ENCODE measurements around the gene C14orf132. TPM values are rescaled to one million over a fixed set of nuclear protein-coding genes. Genes with fewer than 3 reads are reported as not detected.

The C14orf132 gene
- total RNA-seq, 2 donors from 2014 or later, result 1.3 to 2.8 TPM

DNA sequence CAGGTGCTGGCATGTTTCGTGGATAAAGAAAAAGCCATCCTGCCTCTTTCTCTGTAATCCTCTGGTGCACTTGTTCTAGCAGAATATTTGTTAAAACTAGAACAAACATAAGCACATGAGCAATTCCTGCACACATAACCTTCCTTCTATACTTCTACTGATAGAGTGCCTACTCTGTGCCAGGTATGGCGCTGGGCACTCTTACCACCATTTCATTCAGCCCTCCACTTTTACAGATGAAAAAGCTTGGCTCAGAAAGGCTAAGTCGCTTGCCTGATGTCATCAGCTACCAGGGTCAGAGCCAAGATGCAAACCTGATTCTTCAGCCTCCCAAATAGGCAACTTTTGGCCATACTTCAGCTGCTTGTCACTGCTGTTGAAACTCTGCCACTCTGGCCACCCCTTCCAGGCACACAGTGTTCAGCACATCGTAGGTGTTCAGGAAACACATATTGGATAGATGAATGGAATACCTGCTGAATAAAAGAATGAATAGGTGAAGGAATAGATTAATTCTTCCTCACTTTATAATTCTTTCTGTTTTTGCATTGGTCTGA is 10.0 kb upstream of the C14orf132 start:
- H3K36me3 Mint-ChIP-seq (ENCODE audit: low read depth), result no peaks in the 10 kb centered on the region
- ATAC-seq (replicated peaks), result no peak
- H3K4me1 Mint-ChIP-seq, result peaks cover 13% of the 10 kb centered on the region

DNA sequence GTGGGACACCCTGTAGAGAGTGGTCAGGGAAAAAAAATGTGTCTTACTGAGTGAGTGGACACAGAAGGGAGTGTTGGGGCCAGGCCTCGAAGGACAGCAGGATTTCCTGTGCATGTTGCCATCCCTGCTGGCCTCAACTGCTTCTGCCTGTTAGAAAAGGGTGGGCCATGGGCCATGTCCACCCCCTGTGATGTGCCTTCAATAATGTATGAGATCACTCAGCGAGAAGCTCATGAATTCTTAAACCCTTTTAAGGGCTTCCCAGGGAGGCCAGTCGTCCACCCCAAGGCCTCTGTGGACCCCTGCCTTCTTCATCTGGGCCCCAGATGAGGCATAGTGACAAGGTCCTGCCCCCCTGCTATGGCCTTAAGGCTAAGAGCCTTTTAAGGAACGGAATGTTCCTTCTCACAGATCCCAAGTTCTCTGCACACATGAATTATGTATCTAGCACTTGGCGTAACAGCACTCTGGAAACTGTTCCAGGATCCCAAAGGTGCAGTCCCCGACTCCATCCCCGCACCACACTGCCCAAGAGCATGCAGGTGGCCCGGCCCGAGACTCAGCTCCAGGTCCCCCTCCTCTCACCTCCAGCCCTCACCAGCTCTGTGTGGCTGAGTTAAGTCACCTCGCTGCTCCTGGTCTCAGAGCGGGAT is 8.9 kb upstream of the C14orf132 start:
- Mint-ChIP-seq H3K9me3 (no peaks in the 10 kb centered on the region), H3K27me3 (no peaks in the 10 kb centered on the region), H3K4me3 (no peak overlapping the region), H3K27ac (no peak overlapping the region), H3K36me3 (ENCODE audit: low read depth) (no peaks in the 10 kb centered on the region), H3K4me1 (peaks cover 13% of the 10 kb centered on the region)
- no peak for ATAC-seq (replicated peaks)

More for the DNA sequence above, 10.0 kb upstream of the C14orf132 start:
- Mint-ChIP-seq H3K4me3 (no peak overlapping the region), H3K27ac (no peak overlapping the region), H3K27me3 (no peaks in the 10 kb centered on the region), H3K9me3 (no peaks in the 10 kb centered on the region)

DNA sequence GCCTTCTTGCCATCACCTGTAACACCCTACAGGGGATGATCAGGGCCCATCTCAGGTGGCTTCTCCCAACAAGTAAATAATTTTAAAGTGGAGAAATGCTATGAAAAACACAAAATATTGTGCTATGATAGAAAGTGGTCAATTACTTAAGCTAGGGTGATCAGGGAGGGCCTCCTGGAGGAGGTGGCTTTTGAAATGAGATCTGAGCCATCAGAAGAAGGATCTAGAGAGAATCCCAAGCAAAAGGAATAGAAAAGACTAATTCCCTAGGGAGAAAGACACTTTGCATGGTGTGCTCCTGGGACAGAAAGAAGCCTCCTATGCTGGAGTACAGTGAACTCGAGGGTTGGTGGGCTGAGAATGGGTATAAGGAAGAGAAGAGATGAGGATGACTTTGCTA is 7.5 kb upstream of the C14orf132 start:
- no peaks in the 10 kb centered on the region for H3K9me3 Mint-ChIP-seq
- ATAC-seq (replicated peaks), result no peak
- H3K4me1 Mint-ChIP-seq, result peaks cover 12% of the 10 kb centered on the region
- H3K4me3 Mint-ChIP-seq, result no peak overlapping the region
- H3K27ac Mint-ChIP-seq, result no peak overlapping the region
- H3K27me3 Mint-ChIP-seq, result no peaks in the 10 kb centered on the region
- no peaks in the 10 kb centered on the region for H3K36me3 Mint-ChIP-seq (ENCODE audit: low read depth)

DNA sequence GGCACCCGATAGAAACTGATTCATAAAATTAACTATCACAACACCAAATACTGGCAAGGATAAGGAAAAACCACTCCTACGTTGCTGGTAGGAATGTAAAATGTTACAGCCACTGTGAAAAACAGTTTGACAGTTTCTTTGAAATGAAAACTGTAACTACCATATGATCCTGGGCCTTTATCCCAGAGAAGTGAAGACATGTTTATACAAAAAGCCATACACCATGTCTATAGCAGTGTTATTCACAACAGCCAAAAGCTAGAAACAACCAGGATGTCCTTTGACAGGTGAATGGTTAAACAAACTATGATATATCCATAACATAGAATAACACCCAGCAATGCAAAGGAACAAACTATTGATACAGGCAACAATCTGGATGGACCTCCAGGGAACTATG is 3.7 kb upstream of the C14orf132 start:
- H3K4me1 Mint-ChIP-seq, result no peaks in the 10 kb centered on the region
- no peak overlapping the region for H3K27ac Mint-ChIP-seq
- H3K27me3 Mint-ChIP-seq, result peaks cover 13% of the 10 kb centered on the region
- no peak overlapping the region for H3K4me3 Mint-ChIP-seq
- H3K36me3 Mint-ChIP-seq (ENCODE audit: low read depth), result no peaks in the 10 kb centered on the region
- ATAC-seq (replicated peaks), result no peak
- H3K9me3 Mint-ChIP-seq, result no peaks in the 10 kb centered on the region

DNA sequence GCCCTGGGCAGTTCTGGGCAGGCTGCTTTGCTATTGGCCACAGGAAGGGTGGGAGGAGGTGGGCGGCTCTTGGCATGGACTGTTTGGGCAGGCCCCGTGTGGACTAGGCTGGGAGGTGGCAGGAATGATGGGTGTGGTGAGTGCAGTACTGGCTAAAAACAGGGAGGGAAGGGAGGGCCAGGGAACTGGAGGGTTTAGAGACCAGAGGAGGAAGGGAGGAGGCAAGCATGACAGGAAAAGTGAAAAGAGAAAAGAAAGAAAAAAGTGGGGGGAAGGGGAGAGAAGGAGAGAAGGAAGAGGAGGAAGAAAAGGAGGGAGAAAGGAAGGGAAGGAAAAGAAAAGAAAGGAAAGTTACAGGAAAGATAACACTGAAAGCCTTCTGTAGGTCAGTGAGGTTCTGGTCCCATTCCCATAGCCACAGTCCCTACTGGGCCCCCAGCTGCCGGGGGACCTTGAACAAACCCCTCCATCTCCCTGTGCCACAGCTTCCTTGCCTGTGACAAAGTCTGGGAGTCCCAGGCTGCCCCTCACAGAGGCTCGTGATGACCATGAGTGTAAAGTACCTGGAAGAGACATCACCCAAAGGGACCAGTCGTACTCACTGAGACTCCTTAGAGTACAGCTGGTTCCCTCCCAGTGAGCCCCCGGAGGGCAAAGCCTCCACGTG is 1.1 kb upstream of the C14orf132 start:
- Mint-ChIP-seq H3K27me3 (peaks cover 28% of the 10 kb centered on the region), H3K27ac (no peak overlapping the region), H3K4me1 (no peaks in the 10 kb centered on the region), H3K4me3 (peak overlapping the region; percentile 72), H3K36me3 (ENCODE audit: low read depth) (no peaks in the 10 kb centered on the region), H3K9me3 (no peaks in the 10 kb centered on the region)
- ATAC-seq (replicated peaks), result no peak

DNA sequence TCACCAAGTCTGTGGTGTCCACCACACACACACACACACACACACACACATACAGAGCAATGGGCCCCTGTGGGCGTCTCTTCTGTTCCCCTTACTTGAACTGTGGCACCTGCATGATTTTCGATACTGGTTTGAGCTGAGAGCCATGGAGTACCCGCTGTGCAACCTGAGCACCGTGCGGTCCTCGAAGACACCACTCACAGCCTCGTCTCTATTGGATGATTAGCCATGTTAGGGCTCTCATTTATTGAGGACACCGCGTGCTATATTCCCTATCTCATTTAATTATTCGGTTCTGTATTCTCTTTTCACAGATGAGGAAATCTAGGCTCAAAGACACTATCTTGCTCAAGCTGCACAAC is 623 bp upstream of the C14orf132 start:
- H3K27me3 Mint-ChIP-seq, result peaks cover 28% of the 10 kb centered on the region
- H3K36me3 Mint-ChIP-seq (ENCODE audit: low read depth), result no peaks in the 10 kb centered on the region
- ATAC-seq (replicated peaks), result no peak

DNA sequence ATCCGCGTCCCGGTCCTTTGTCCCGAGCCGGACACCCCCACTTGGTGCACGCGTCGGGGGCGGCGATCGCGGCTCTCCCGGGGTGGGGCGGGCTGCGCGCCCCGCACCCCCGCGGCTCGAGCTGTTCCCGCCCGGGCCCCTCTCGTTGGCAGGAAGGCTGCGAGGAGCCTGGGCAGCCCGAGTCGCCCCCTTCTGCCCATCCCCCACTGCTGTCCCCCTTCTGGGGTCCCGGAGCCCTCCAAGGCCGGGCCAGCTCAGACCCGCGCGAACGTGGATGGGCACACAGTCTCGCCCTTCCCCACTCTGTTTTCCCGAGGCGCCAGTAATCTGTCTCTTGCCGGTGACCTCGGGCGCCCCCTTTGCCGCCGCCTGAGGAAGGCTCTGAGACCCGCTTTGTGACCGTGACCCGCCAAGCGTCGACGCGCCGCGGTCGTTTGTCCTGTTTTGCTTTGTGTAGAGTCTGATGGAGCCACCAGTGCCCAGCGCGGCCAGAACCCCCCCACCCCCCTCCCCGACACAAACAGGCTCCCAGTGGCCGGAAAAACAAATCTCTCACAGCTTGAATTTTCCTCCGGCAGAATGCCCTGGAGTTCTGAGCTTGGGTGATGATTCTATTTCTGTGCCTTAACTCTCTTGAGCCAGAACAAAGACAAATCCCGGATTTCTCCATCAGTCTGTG is 610 bp downstream of the C14orf132 start:
- no peaks in the 10 kb centered on the region for H3K36me3 Mint-ChIP-seq (ENCODE audit: low read depth)
- peak; percentile 36 for ATAC-seq (replicated peaks)
- H3K9me3 Mint-ChIP-seq, result no peaks in the 10 kb centered on the region
- H3K27ac Mint-ChIP-seq, result peak overlapping the region; percentile 50
- H3K4me1 Mint-ChIP-seq, result no peaks in the 10 kb centered on the region
- peaks cover 28% of the 10 kb centered on the region for H3K27me3 Mint-ChIP-seq
- H3K4me3 Mint-ChIP-seq, result peak overlapping the region; percentile 72

More for the DNA sequence above, 623 bp upstream of the C14orf132 start:
- H3K9me3 Mint-ChIP-seq, result no peaks in the 10 kb centered on the region
- peak overlapping the region; percentile 72 for H3K4me3 Mint-ChIP-seq
- no peak overlapping the region for H3K27ac Mint-ChIP-seq
- no peaks in the 10 kb centered on the region for H3K4me1 Mint-ChIP-seq

DNA sequence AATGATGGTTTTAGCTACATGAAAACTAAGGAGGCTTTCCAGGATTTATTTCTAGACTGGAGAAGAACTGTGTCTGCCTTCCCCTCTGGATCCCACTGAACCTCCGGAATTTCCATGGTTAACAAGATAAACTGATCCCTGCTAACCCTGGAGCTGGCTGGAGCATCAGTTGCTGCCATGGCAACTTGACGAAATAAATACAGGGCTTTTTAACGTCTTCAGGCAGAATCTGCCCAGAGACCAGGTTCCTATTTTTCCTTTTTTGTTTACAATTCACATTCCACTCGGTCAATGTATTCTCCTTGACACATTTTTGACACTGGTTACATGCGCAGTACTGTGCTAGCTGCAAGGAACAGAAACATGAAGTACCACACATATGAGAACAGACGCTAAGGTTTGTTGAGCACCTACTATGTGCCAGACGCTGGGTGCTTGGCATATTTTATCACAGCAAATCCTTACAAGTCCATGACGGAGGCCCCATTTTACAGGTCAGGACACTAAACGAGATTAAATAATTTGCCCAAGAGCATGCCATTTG is 1.7 kb downstream of the C14orf132 start:
- H3K36me3 Mint-ChIP-seq (ENCODE audit: low read depth), result no peaks in the 10 kb centered on the region
- H3K4me3 Mint-ChIP-seq, result peak overlapping the region; percentile 72
- H3K27me3 Mint-ChIP-seq, result peaks cover 28% of the 10 kb centered on the region
- no peak overlapping the region for H3K27ac Mint-ChIP-seq
- ATAC-seq (replicated peaks), result no peak
- H3K4me1 Mint-ChIP-seq, result no peaks in the 10 kb centered on the region
- no peaks in the 10 kb centered on the region for H3K9me3 Mint-ChIP-seq

DNA sequence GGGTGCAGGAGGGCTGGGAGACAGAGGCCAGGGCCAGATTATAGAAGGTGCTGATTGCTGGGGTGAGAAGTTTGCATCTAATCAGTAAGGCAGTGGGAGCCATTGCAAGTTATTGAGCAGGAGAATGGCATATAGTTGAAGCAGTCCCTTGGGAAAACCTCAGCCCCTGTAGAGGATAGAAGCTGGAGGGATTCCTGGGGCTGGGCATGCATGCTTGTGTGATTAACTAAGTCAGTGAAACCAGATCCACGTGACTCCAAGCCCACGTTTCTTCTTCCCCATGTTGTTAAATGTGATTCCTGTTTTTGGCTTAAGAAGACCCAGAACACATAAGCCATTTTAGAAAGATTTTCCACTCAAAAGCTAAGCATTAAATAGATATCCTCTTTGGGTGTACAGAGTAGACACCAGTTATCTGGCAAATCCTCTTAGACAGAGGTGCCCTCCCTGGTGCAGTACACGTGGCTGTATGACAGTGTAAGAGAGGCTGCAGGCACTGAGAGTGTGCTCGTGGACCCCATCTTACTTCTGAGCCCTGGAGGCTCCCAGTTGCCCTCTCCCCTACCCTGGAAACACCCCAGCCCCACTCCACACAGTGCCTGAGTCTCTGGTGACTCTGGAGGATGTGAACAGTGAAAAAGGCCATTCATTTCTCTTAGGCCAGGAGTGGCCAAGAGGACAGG is 3.2 kb downstream of the C14orf132 start:
- no peaks in the 10 kb centered on the region for H3K9me3 Mint-ChIP-seq
- ATAC-seq (replicated peaks), result no peak
- no peak overlapping the region for H3K4me3 Mint-ChIP-seq
- no peaks in the 10 kb centered on the region for H3K36me3 Mint-ChIP-seq (ENCODE audit: low read depth)
- peaks cover 25% of the 10 kb centered on the region for H3K27me3 Mint-ChIP-seq
- H3K4me1 Mint-ChIP-seq, result no peaks in the 10 kb centered on the region
- no peak overlapping the region for H3K27ac Mint-ChIP-seq

DNA sequence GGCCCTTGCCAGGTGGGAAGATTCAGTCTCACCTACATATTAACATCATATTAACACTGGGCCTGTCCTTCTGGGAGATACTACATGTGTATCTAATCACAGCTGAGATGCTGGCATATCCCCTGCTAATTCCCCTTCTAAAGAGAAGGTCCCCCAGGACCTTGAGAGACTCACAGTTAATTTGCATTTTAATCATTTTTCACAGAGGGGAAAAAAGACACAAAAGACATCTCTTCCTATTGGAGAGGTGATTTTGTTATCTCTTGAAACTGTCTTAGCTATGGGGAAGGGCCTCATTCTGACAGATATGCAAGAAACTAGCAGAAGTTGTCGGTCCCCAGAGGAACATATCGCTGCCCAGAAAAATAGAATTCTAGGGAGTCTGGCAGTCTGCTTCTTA is 7.5 kb downstream of the C14orf132 start:
- ATAC-seq (replicated peaks), result no peak
- Mint-ChIP-seq H3K9me3 (no peaks in the 10 kb centered on the region), H3K36me3 (ENCODE audit: low read depth) (no peaks in the 10 kb centered on the region), H3K4me1 (peaks cover 1% of the 10 kb centered on the region), H3K4me3 (no peak overlapping the region), H3K27me3 (peaks cover 8% of the 10 kb centered on the region), H3K27ac (no peak overlapping the region)

DNA sequence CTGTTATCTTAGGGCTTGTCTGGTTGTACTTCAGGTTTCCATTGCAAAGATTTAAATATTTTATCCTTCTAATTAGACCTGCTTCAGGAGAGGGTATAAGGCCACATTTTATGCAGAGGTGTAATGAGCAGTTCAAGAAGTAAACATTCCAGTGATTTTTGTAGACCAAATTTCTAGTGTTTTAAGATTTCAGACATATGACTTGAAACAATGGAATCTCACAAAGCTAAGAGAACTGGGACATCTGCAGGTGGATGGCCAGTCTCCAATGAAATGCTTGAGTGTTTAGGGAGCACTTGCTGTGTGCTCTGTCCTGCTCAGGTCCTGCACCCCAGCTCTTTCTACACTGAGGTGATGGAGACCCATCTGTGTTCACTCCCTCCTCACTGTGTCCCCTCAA is 7.9 kb downstream of the C14orf132 start:
- H3K4me1 Mint-ChIP-seq, result peaks cover 5% of the 10 kb centered on the region
- peaks cover 7% of the 10 kb centered on the region for H3K27me3 Mint-ChIP-seq
- H3K36me3 Mint-ChIP-seq (ENCODE audit: low read depth), result no peaks in the 10 kb centered on the region
- H3K9me3 Mint-ChIP-seq, result no peaks in the 10 kb centered on the region
- ATAC-seq (replicated peaks), result no peak
- no peak overlapping the region for H3K4me3 Mint-ChIP-seq
- no peak overlapping the region for H3K27ac Mint-ChIP-seq

DNA sequence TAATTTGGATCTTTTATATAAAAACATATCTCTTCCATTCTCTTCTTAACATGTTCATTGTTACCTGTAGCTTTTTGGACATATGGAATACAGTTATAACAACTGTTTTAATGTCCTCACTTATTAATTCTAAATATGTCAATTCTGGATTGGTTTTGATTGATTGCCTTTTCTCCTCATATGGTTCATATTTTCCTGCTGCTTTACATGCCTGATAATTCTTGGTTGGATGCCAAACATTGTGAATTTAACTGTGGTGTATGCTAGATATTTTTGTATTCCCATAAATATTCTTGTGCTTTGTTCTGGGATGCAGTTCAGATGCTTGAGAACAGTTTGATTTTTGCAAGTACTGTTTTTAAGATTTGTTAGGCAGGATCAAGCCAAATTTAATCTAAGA is 10.8 kb downstream of the C14orf132 start:
- ATAC-seq (replicated peaks), result no peak
- Mint-ChIP-seq H3K36me3 (ENCODE audit: low read depth) (no peaks in the 10 kb centered on the region), H3K27me3 (peaks cover 6% of the 10 kb centered on the region), H3K4me3 (no peak overlapping the region), H3K27ac (no peak overlapping the region), H3K4me1 (peaks cover 5% of the 10 kb centered on the region), H3K9me3 (no peaks in the 10 kb centered on the region)

DNA sequence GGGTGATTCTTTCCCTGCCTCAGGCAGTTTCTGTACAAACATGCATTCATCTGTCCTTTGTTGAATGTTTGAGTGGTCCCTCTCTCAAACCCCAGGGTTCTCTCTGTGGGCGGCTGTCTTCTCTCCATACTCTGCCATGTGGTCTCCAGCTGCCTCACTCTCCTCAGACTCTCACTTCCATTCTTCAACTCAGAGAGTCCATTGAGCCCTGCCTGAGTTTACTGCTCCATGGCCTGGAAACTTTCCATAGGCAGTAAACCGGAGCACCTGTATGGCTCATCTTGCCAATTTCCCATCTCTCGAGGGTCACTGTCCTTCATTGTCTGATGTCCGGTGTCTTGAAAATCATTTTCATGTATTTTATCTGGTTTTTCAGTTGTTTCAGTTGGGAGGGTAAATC is 11.3 kb downstream of the C14orf132 start:
- ATAC-seq (replicated peaks), result no peak
- Mint-ChIP-seq H3K9me3 (no peaks in the 10 kb centered on the region), H3K27ac (no peak overlapping the region), H3K4me1 (peaks cover 5% of the 10 kb centered on the region), H3K27me3 (peaks cover 6% of the 10 kb centered on the region), H3K4me3 (no peak overlapping the region), H3K36me3 (ENCODE audit: low read depth) (no peaks in the 10 kb centered on the region)

DNA sequence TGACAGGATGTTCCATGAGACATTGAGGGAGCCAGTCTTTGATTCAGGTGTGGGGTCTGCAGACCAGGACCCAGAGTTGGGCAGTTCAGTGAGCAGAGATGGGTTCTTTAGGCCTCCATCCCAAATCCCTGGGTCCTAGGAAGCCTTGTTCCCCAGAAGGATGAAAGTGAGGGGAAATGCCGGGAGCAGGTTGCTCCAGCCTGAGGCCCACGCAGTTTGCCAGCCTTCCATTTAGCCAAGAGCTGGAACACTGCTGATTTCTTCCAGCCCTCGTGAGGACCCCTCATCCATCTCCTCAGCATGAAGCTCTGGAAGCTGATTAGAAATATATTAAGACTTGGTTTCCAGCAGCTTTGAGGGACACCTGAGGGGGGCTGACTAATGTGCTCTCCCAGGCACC is 12.1 kb downstream of the C14orf132 start:
- Mint-ChIP-seq H3K9me3 (no peaks in the 10 kb centered on the region), H3K27me3 (peaks cover 6% of the 10 kb centered on the region), H3K27ac (no peak overlapping the region), H3K4me1 (peaks cover 5% of the 10 kb centered on the region), H3K36me3 (ENCODE audit: low read depth) (no peaks in the 10 kb centered on the region), H3K4me3 (no peak overlapping the region)
- ATAC-seq (replicated peaks), result no peak

All from activated T-helper 17 cell treated with anti-CD3 and anti-CD28 coated beads, Interleukin-2, amount 50 U/mL, for 72 hours (primary cell).